Measurements from ENCODE around the gene ZNF335.

DNA sequence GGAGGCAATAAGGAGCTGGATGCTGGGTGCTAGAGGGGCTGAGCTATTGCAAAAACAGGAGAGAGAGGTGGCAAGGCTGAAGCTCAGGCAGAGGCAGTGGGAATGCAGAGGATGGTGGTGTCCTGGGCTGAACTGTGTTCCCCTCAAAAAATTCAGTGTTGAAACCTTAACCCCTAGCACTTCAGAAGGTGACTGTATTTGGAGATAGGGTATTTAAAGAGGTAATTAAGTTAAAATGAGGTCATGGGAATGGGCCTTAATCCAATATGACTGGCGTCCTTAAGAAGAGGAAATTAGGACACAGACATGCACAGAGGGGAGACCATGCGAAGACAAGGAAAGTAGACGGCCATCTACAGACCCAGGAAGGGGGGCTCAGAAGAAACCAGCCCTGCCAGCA lies 25.2 kb upstream of the ZNF335 start:
- no peak for TF ChIP-seq POLR2AphosphoS5 (IDR thresholded peaks at IDR 0.05; ENCODE audit: low read depth, low read length)
- TF ChIP-seq POLR2A (IDR thresholded peaks at IDR 0.05; ENCODE audit: low read depth, low read length): no peak
- TF ChIP-seq TAF1 (IDR thresholded peaks at IDR 0.05; ENCODE audit: borderline replicate concordance, low read depth, low read length): no peak
